Measurements from ENCODE around the gene WNT2.

The WNT2 gene

GRCh38 chr7:117347480-117347879 lies 24.6 kb upstream of the WNT2 start:
- TF ChIP-seq, protein P1, sequence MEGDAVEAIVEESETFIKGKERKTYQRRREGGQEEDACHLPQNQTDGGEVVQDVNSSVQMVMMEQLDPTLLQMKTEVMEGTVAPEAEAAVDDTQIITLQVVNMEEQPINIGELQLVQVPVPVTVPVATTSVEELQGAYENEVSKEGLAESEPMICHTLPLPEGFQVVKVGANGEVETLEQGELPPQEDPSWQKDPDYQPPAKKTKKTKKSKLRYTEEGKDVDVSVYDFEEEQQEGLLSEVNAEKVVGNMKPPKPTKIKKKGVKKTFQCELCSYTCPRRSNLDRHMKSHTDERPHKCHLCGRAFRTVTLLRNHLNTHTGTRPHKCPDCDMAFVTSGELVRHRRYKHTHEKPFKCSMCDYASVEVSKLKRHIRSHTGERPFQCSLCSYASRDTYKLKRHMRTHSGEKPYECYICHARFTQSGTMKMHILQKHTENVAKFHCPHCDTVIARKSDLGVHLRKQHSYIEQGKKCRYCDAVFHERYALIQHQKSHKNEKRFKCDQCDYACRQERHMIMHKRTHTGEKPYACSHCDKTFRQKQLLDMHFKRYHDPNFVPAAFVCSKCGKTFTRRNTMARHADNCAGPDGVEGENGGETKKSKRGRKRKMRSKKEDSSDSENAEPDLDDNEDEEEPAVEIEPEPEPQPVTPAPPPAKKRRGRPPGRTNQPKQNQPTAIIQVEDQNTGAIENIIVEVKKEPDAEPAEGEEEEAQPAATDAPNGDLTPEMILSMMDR (IDR thresholded peaks at IDR 0.05): no peak

DNA sequence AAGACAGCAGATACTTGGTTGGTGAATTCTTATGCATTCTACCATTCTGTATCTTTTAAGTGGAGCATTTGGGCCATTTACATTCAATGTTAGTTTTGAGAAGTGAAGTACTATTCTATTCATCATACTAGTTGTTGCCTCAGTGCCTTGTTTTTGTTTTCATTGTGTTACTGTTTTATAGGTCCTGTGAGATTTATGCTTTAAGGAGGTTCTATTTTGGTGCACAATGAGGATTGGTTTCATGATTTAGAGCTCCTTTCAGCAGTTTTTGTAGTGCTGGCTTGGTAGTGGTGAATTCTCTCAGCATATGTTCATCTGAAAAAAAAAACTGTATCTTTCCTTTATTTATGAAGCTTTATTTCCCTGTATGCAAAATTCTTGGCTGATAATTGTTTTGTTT lies 23.3 kb upstream of the WNT2 start:
- TF ChIP-seq, protein P1 (IDR thresholded peaks at IDR 0.05): no peak

GRCh38 chr7:117338020-117338419 lies 15.2 kb upstream of the WNT2 start:
- TF ChIP-seq, protein P1 (IDR thresholded peaks at IDR 0.05): no peak

DNA sequence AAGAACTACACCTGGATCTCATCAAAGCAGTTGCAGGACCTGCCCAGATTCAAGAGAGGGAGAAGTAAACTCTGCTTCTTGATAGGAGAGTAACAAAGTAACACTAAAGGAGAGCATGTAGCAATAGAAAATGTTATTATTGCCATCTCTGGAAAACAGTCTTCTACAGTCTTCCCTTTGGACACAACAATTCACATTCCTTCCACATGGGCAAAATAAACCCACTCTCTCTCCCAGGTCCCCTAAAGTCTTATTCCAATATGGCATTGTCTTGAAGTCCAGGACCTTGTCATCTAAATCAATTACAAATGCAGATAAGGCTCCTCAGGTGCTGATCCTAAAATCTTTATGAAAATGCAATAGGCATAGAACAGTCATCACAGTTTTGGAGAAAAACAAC lies 10.3 kb upstream of the WNT2 start:
- TF ChIP-seq, protein P1 (IDR thresholded peaks at IDR 0.05): no peak

DNA sequence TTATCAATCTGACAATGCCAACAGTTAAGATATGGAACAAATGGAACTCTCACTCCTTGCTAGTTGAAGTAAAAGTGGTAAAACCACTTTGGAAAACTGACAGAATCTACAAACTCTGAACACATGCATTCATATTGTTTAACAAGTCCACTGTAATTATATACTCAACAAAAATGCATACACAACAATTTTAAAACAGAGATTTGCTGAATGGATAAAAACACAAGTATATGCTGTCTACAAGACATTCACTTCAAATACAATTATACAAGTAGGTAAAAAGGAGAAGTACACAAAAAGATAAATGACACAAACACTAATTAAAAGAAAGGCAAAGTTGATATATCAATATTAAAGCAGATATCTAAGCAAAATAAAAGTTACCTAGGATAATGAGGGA lies 9.2 kb upstream of the WNT2 start:
- TF ChIP-seq, protein P1 (IDR thresholded peaks at IDR 0.05): no peak

DNA sequence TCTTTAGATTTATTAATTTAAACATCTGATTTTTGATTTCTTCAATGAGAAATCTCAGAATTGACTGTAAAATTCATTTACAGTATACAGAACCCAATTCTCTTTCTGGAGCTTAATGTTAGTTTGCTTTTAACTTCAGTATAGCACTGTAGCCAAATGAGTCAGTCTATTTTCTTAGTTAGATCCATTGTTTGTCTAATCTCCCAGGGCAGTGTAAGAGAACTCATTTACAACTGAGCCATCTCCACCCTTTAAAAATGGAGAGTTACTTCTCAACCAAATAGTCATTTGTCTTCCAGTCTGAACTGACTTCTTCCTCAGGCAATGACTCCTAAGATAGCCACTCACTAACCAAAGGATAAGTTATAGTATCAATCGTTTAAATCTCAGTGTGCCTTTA lies 3.0 kb upstream of the WNT2 start:
- TF ChIP-seq, protein P1 (IDR thresholded peaks at IDR 0.05): no peak

DNA sequence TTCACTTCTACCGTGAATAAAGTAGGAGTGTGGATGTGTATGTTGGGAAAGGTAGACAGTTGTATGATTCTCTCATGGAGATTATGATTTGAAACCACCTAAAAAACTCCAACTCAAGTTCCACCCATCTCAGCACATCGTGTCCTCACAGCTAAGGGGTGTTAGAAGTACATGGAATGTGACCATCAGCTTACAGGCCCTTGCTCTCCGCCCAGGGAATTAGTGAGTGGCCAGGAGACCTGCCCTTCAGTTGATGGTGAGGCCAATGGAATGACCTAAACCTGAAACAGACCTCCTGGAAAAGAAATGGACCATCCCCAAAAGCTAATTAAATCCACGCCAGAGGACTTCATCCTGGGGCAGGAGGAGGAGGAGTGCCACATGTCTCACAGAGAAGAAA lies 2.1 kb upstream of the WNT2 start:
- TF ChIP-seq, protein P1 (IDR thresholded peaks at IDR 0.05): no peak
